ENCODE measurements around the gene SLC2A9. TPM values are rescaled to one million over a fixed set of nuclear protein-coding genes. Genes with fewer than 3 reads are reported as not detected.

SLC2A9 gene
- total RNA-seq, 4 donors from 2014 or later = 0.19 to 0.89 (median 0.62) TPM

- intact Hi-C loops (cut with DNase I; ENCODE audit: low total_unique reads) = no loop called here
- H3K36me3 ChIP-seq = no peaks in the 10 kb centered on the region
- DNase-seq (no peak), ATAC-seq (no peak)
- TF ChIP-seq POLR2A (IDR thresholded peaks at IDR 0.05) (no peak), CTCF (IDR thresholded peaks at IDR 0.05 in 4 of 5, conservative IDR thresholded peaks at IDR 0.05 in 1 of 5) (no peak)
- H3K27ac ChIP-seq = no peak overlapping the region
- H3K4me1 ChIP-seq = no peaks in the 10 kb centered on the region
- in situ Hi-C loops (cut with MboI; ENCODE audit: low sequenced_read_pairs in 4 of 4) = no loop called here
- no peaks in the 10 kb centered on the region for H3K27me3 ChIP-seq
- no peaks in the 10 kb centered on the region for H3K9me3 ChIP-seq
- H3K4me3 ChIP-seq = no peak overlapping the region
Observed at GRCh38 chr4:10047967-10048366, 26.7 kb upstream of the SLC2A9 start.

GRCh38 chr4:10046471-10046870, 25.2 kb upstream of the SLC2A9 start:
- Histone ChIP-seq H3K4me3 (no peak overlapping the region), H3K27me3 (no peaks in the 10 kb centered on the region), H3K36me3 (no peaks in the 10 kb centered on the region), H3K27ac (no peak overlapping the region), H3K9me3 (no peaks in the 10 kb centered on the region), H3K4me1 (peaks cover 0 to 4% of the 10 kb centered on the region in 2 donors)
- no peak for DNase-seq
- intact Hi-C loops (cut with DNase I; ENCODE audit: low total_unique reads) (no loop called here), in situ Hi-C loops (cut with MboI; ENCODE audit: low sequenced_read_pairs in 4 of 4) (no loop called here)
- ATAC-seq = no peak
- TF ChIP-seq CTCF (IDR thresholded peaks at IDR 0.05 in 4 of 5, conservative IDR thresholded peaks at IDR 0.05 in 1 of 5) (no peak), POLR2A (IDR thresholded peaks at IDR 0.05) (no peak)

- Histone ChIP-seq H3K4me1 (peaks cover 10 to 14% of the 10 kb centered on the region in 2 donors), H3K4me3 (no peak overlapping the region), H3K27ac (no peak overlapping the region), H3K9me3 (no peaks in the 10 kb centered on the region), H3K36me3 (no peaks in the 10 kb centered on the region), H3K27me3 (no peaks in the 10 kb centered on the region)
- ATAC-seq (no peak), DNase-seq (no peak)
- TF ChIP-seq CTCF (IDR thresholded peaks at IDR 0.05 in 4 of 5, conservative IDR thresholded peaks at IDR 0.05 in 1 of 5) = no peak
- in situ Hi-C loops (cut with MboI; ENCODE audit: low sequenced_read_pairs in 4 of 4) (no loop called here), intact Hi-C loops (cut with DNase I; ENCODE audit: low total_unique reads) (no loop called here)
Observed at GRCh38 chr4:10045481-10045880, 24.2 kb upstream of the SLC2A9 start.

- H3K9me3 ChIP-seq = no peaks in the 10 kb centered on the region
- no peak for DNase-seq
- no peak overlapping the region for H3K27ac ChIP-seq
- no peak for ATAC-seq
- TF ChIP-seq CTCF (IDR thresholded peaks at IDR 0.05 in 4 of 5, conservative IDR thresholded peaks at IDR 0.05 in 1 of 5) (no peak), POLR2A (IDR thresholded peaks at IDR 0.05) (no peak)
- H3K4me1 ChIP-seq = peaks cover 10 to 15% of the 10 kb centered on the region in 2 donors
- H3K4me3 ChIP-seq = no peak overlapping the region
- intact Hi-C loops (cut with DNase I; ENCODE audit: low total_unique reads) (no loop called here), in situ Hi-C loops (cut with MboI; ENCODE audit: low sequenced_read_pairs in 4 of 4) (no loop called here)
- no peaks in the 10 kb centered on the region for H3K27me3 ChIP-seq
- no peaks in the 10 kb centered on the region for H3K36me3 ChIP-seq
Observed at GRCh38 chr4:10041036-10041435, 19.7 kb upstream of the SLC2A9 start.

Data from gastrocnemius medialis (tissue), 4 donors.